K562 (cell line): ENCODE data around the gene SLC39A7. TPM values are rescaled to one million over a fixed set of nuclear protein-coding genes. Genes with fewer than 3 reads are reported as not detected.

ENCODE experiments used
- ATAC-seq: fragments of 200-7000 bp; cut with Tn5 transposase; 3 replicates; pipeline ENCODE4 v1.9.1; 2020; ENCODE audit warnings: moderate library complexity
- BruUV-seq: library from RNA; stranded (reverse); fragments of 400-500 nt; replicated peaks from 2 replicates; lab custom pipeline; 2021; lab: Mats Ljungman, UMichigan
- CTCF ChIA-PET: fragments of 300-600 bp; formaldehyde crosslinking; extraction: SDS; loops from one replicate; lab custom pipeline; 2021; ENCODE audit warnings: low intra/inter-chr PET ratio; lab: Yijun Ruan, JAX
- POLR2A ChIA-PET: fragments of 300-600, 350-650 bp; sonication (Branson Sonifier 250); formaldehyde crosslinking; extraction: SDS; loops from one replicate; lab custom pipeline; 2021; ENCODE audit warnings: antibody characterized with exemption, inconsistent platforms; lab: Yijun Ruan, JAX
- DNase-seq, 4 experiments: peaks; one replicate each; pipeline versions ENCODE4 v3.0.0 to v3.0.0-alpha.2; 2011 to 2018; ENCODE audit warnings: low spot score in 3 of 4, mixed read lengths in 3 of 4; ENCODE audit errors: extremely low read depth in 1 of 4
- FAIRE-seq: peaks from 2 replicates; lab custom pipeline; 2011; peaks lifted over from hg19 to GRCh38; lab: Jason Lieb, UNC
- H2AFZ ChIP-seq: 2 replicates; pipeline ENCODE4 v1.6.0; 2011; ENCODE audit warnings: low read depth, low read length, control low read depth, inconsistent platforms
- H3K27ac ChIP-seq: fragments of 200-600 bp; 3 replicates; pipeline ENCODE4 v1.8.0; 2011; ENCODE audit warnings: low read depth, mild to moderate bottlenecking, control low read depth, inconsistent platforms, low read length, moderate library complexity, mixed read lengths; ENCODE audit errors: extremely low read depth
- H3K27me3 ChIP-seq, 2 experiments: fragments of 300-600 bp in 1 of 2; 2 replicates in 1 of 2; 3 replicates in 1 of 2; pipeline versions ENCODE4 v1.6.0 to v1.8.0; 2011; ENCODE audit warnings: inconsistent platforms in 2 of 2, low read length in 2 of 2, mild to moderate bottlenecking in 1 of 2, mixed read lengths in 1 of 2, moderate library complexity in 1 of 2; ENCODE audit not compliant: control insufficient read depth in 2 of 2, insufficient read depth in 2 of 2
- H3K36me3 ChIP-seq: fragments of 300-600 bp; 3 replicates; pipeline ENCODE4 v1.8.0; 2011; ENCODE audit warnings: mild to moderate bottlenecking, low read length, inconsistent platforms; ENCODE audit not compliant: control insufficient read depth, insufficient read depth
- H3K4me1 ChIP-seq, 2 experiments: fragments of 200-600 bp in 1 of 2; replicated peaks in 1 of 2; 2 replicates in 1 of 2; 3 replicates in 1 of 2; pipeline versions ENCODE4 v1.5.1 to v1.8.0; 2011; ENCODE audit warnings: inconsistent platforms in 2 of 2, low read length in 2 of 2, mild to moderate bottlenecking in 1 of 2, mixed read lengths in 1 of 2, moderate library complexity in 1 of 2; ENCODE audit not compliant: control insufficient read depth in 2 of 2, insufficient read depth in 2 of 2
- H3K4me2 ChIP-seq: 2 replicates; pipeline ENCODE4 v1.6.1; 2011; ENCODE audit warnings: low read length, control low read depth, inconsistent platforms, mixed read lengths; ENCODE audit not compliant: insufficient read depth
- H3K4me3 ChIP-seq: fragments of 200-600 bp; sonication (generic), shearing (Covaris generic); 2 replicates; pipeline ENCODE4 v1.5.1; 2016; ENCODE audit warnings: control low read depth, inconsistent platforms
- H3K79me2 ChIP-seq: fragments of 200-600 bp; 3 replicates; pipeline ENCODE4 v1.8.0; 2011; ENCODE audit warnings: low read length, inconsistent platforms; ENCODE audit not compliant: control insufficient read depth, insufficient read depth
- H3K9ac ChIP-seq, 2 experiments: 2 replicates each; pipeline versions ENCODE4 v1.6.0 to v1.6.1; 2011; ENCODE audit warnings: low read depth in 2 of 2, low read length in 2 of 2, control low read depth in 1 of 2, inconsistent platforms in 1 of 2, mild to moderate bottlenecking in 1 of 2, mixed read lengths in 1 of 2; ENCODE audit not compliant: insufficient read depth in 1 of 2
- H3K9me1 ChIP-seq: one replicate; pipeline ENCODE4 v1.6.0; 2011; ENCODE audit warnings: inconsistent platforms, mild to moderate bottlenecking, low read length, moderate library complexity; ENCODE audit not compliant: control insufficient read depth, insufficient read depth
- H3K9me3 ChIP-seq: replicated peaks from 2 replicates; pipeline ENCODE4 v1.5.1; 2011; ENCODE audit warnings: low read depth, low read length, inconsistent platforms; ENCODE audit not compliant: control insufficient read depth, insufficient read depth
- H4K20me1 ChIP-seq: replicated peaks from 2 replicates; pipeline ENCODE4 v1.6.1; 2011; ENCODE audit warnings: low read length, inconsistent platforms, mixed read lengths; ENCODE audit not compliant: control insufficient read depth, insufficient read depth
- POLR2H ChIP-seq: IDR thresholded peaks from 2 replicates; pipeline ENCODE4 v1.6.1; 2016; ENCODE audit warnings: missing genetic modification characterization, low read depth, mild to moderate bottlenecking, control low read depth, missing compliant biosample characterization, moderate library complexity
- SIX5 ChIP-seq, 2 experiments: IDR thresholded peaks; 2 replicates each; pipeline ENCODE4 v1.6.1; 2011; ENCODE audit warnings: low read length in 2 of 2, borderline replicate concordance in 1 of 2, low read depth in 1 of 2, mild to moderate bottlenecking in 1 of 2, moderate library complexity in 1 of 2; ENCODE audit not compliant: insufficient read depth in 1 of 2
- TCFL5 ChIP-seq: fragments of 250-450 bp; sonication (Bioruptor Pico); conservative IDR thresholded peaks from 2 replicates; pipeline ENCODE4 v1.6.1; 2021; ENCODE audit warnings: mild to moderate bottlenecking, moderate library complexity, matching md5 sums
- ZNF695 ChIP-seq: fragments of 450-650 bp; formaldehyde crosslinking; IDR thresholded peaks from 2 replicates; pipeline ENCODE4 v1.4.0; 2020; ENCODE audit warnings: mild to moderate bottlenecking, moderate library complexity
- ZNF707 ChIP-seq: fragments of 250-450 bp; sonication (Bioruptor Pico); conservative IDR thresholded peaks from 2 replicates; pipeline ENCODE4 v1.8.0; 2022; ENCODE audit warnings: inconsistent platforms, mild to moderate bottlenecking, moderate library complexity
- WGBS: fragments of 100-300 bp; shearing (Covaris generic); methylation state at CpG from one replicate; pipeline ENCODE4 v1.1.6; 2016; ENCODE audit warnings: low coverage, mixed read lengths; ENCODE audit not compliant: insufficient coverage; ENCODE audit errors: missing lambda C conversion rate; 5-methylcytosine and 5-hydroxymethylcytosine counted together
- in situ Hi-C: fragments of 300-500 bp; cut with MboI; formaldehyde crosslinking; loops from 4 replicates; pipeline ENCODE4 v1.15.0; 2018; ENCODE audit warnings: inconsistent platforms, mixed read lengths
- intact Hi-C: fragments of 100-400 bp; cut with micrococcal nuclease; formaldehyde crosslinking; loops from 2 replicates; pipeline ENCODE4 v1.14.2; 2022
- polyA plus RNA-seq, 8 experiments: library from polyadenylated mRNA; depleted of rRNA in 4 of 8; stranded (reverse) in 5 of 8; unstranded in 3 of 8; fragments of >200 nt; fragmentation: Nextera tagmentation in 2 of 8; fragmentation: Illumina TruSeq in 1 of 8; extraction: Ambion mirVana in 2 of 8; extraction: Trizol in 1 of 8; gene quantifications; 2 replicates each; pipeline versions ENCODE4 v1.2.1 to v1.2.3, GENCODE V29; 2011 to 2014; ENCODE audit warnings: inconsistent platforms in 1 of 8, missing spikeins in 1 of 8
- total RNA-seq, 7 experiments: library from RNA; depleted of rRNA in 6 of 7; stranded (reverse); fragments of >200 nt in 6 of 7; fragmentation: Illumina TruSeq in 2 of 7; extraction: Trizol in 2 of 7; gene quantifications; 2 replicates each; pipeline versions ENCODE4 v1.2.1 to v1.2.3, GENCODE V29; 2011 to 2021; ENCODE audit warnings: low replicate concordance in 1 of 7

The SLC39A7 gene
- total and polyA plus RNA-seq, 9 of the 15 experiments (the other 6 are each of a cell fraction or from before 2014, with no cell fraction given), result 21.7 to 169 (median 121) TPM

- TF ChIP-seq ZNF695 (CRISPR knock-in tag), result no peak
- no peak for TF ChIP-seq ZNF707 (CRISPR knock-in tag)
Measured at GRCh38 chr6:33208091-33208967, 7.7 kb downstream of the SLC39A7 start, which contains the start of gene RING1 (continued).

- H4K20me1 ChIP-seq, result no peaks in the 10 kb centered on the region
- H2AFZ ChIP-seq, result no peak overlapping the region
- CTCF ChIA-PET, result no interaction called here
- H3K27me3 ChIP-seq, result no peaks in the 10 kb centered on the region
- DNase-seq (peak in 1 of 4 experiments; percentile 4), ATAC-seq (no peak), FAIRE-seq (no peak)
- H3K36me3 ChIP-seq, result peaks cover 33% of the 10 kb centered on the region; the same call in 2 of the 3 replicates
- peak overlapping the region in 1 of 2 experiments; percentile 36; a peak in 1 of 4 replicates for H3K9ac ChIP-seq
- peaks cover 24% of the 10 kb centered on the region for H3K79me2 ChIP-seq
- TF ChIP-seq TCFL5 (CRISPR knock-in tag) (no peak), POLR2H (no peak), SIX5 (IDR thresholded peaks at IDR 0.05; ENCODE audit: borderline replicate concordance in 1 of 2, insufficient read depth in 1 of 2, low read depth in 1 of 2, low read length in 2 of 2) (no peak)
- peaks cover 3% of the 10 kb centered on the region for H3K9me1 ChIP-seq
- H3K4me1 ChIP-seq, result peaks cover 17 to 56% of the 10 kb centered on the region in 2 experiments
- intact Hi-C loops, result no loop called here
- POLR2A ChIA-PET, result interaction anchor here (0.6 to 2.3 kb wide), 2 partner anchors 9 to 11 kb away, joined by 3 to 12 read pairs; no protein-coding TSS in a partner anchor
- BruUV-seq, result no TSS peak
- H3K4me2 ChIP-seq, result no peak overlapping the region
- H3K27ac ChIP-seq, result no peak overlapping the region
- no peak overlapping the region for H3K4me3 ChIP-seq
- no peaks in the 10 kb centered on the region for H3K9me3 ChIP-seq
- in situ Hi-C loops, result no loop called here
- 92% methylated on average over 10 of the region's 10 CpGs for WGBS
Measured at GRCh38 chr6:33209856-33210255, 9.2 kb downstream of the SLC39A7 start.
